IPS-11a (cell line): ENCODE measurements around the gene SYT3.

Experiments
- H3K4me3 ChIP-seq: one replicate; pipeline ENCODE4 v1.5.1; 2013; ENCODE audit warnings: low read depth, low read length, control low read depth

SYT3 gene

GRCh38 chr19:50661766-50662650, 22.3 kb upstream of the SYT3 start:
- no peak overlapping the region for H3K4me3 ChIP-seq

- no peak overlapping the region for H3K4me3 ChIP-seq
Observed at GRCh38 chr19:50661023-50661422, 21.3 kb upstream of the SYT3 start.

- H3K4me3 ChIP-seq: peak overlapping the region; percentile 17
Observed at GRCh38 chr19:50660088-50660366, 20.3 kb upstream of the SYT3 start.

GRCh38 chr19:50659318-50660087, 19.8 kb upstream of the SYT3 start:
- peak overlapping the region; percentile 61 for H3K4me3 ChIP-seq

GRCh38 chr19:50658441-50659317, 19.0 kb upstream of the SYT3 start:
- peak overlapping the region; percentile 82 for H3K4me3 ChIP-seq

GRCh38 chr19:50657712-50658440, 18.2 kb upstream of the SYT3 start:
- peak overlapping the region; percentile 82 for H3K4me3 ChIP-seq

- peak overlapping the region; percentile 56 for H3K4me3 ChIP-seq
Observed at GRCh38 chr19:50657222-50657669, 17.6 kb upstream of the SYT3 start.

- H3K4me3 ChIP-seq: no peak overlapping the region
Observed at GRCh38 chr19:50654882-50655281, 15.2 kb upstream of the SYT3 start.

GRCh38 chr19:50652722-50653121, 13.0 kb upstream of the SYT3 start:
- H3K4me3 ChIP-seq: no peak overlapping the region

- no peak overlapping the region for H3K4me3 ChIP-seq
Observed at GRCh38 chr19:50651174-50651573, 11.5 kb upstream of the SYT3 start.

- H3K4me3 ChIP-seq: no peak within 1 kb of the TSS
Observed at GRCh38 chr19:50649433-50650391, 10.0 kb upstream of the SYT3 start, which contains the start of gene C19orf81. Gene C19orf81 (plus strand): TSS chr19:50649445. CDS start chr19:50649445, 0 bp downstream.

- H3K4me3 ChIP-seq: no peak overlapping the region
Observed at GRCh38 chr19:50648659-50649058, 9.0 kb upstream of the SYT3 start.

- no peak overlapping the region for H3K4me3 ChIP-seq
Observed at GRCh38 chr19:50647879-50648615, 8.4 kb upstream of the SYT3 start.

GRCh38 chr19:50646074-50646807, 6.6 kb upstream of the SYT3 start:
- H3K4me3 ChIP-seq: no peak overlapping the region

GRCh38 chr19:50645107-50645506, 5.4 kb upstream of the SYT3 start:
- H3K4me3 ChIP-seq: no peak overlapping the region

GRCh38 chr19:50644315-50644915, 4.7 kb upstream of the SYT3 start:
- H3K4me3 ChIP-seq: no peak overlapping the region

GRCh38 chr19:50640368-50640767, 687 bp upstream of the SYT3 start:
- H3K4me3 ChIP-seq: peak overlapping the region; percentile 48
